ENCODE data around the gene DISP2.

DNA sequence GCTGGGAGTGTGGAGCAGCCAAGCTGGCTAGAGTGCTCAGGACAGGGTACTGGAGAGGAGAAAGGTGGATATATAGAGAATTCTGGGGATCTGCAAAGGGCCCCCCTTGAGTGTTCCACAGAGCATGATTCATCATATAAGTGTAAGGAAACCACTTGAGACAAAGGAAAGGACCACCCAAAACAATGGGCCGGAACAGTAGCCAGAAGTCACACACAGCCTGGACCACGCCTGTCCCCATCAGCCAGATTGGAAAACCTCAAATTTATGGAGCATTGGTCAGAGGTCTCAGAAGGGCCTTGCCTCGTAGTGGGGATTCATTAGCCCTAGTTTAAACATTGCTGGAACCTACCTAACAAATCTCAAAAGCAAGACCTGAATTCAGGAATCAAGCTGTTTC is 19.6 kb downstream of the DISP2 start:
- no peak for TF ChIP-seq POLR2A (IDR thresholded peaks at IDR 0.05)
- no peak for TF ChIP-seq CTCF (IDR thresholded peaks at IDR 0.05)
